GM19351 (cell line): Measurements from ENCODE around the gene CACNA2D4.

Source experiments
- ATAC-seq: cut with Tn5 transposase; IDR thresholded peaks from one replicate; pipeline ENCODE4 v1.9.1; 2021; ENCODE audit warnings: mild to moderate bottlenecking, moderate library complexity; ENCODE audit not compliant: unreplicated experiment

CACNA2D4 gene

GRCh38 chr12:1873531-1874510 is 44.6 kb downstream of the CACNA2D4 start:
- no peak for ATAC-seq

GRCh38 chr12:1872448-1872847 is 46.0 kb downstream of the CACNA2D4 start:
- ATAC-seq, result no peak

- ATAC-seq, result no peak
Measured at GRCh38 chr12:1872001-1872400, 46.5 kb downstream of the CACNA2D4 start.

- no peak for ATAC-seq
Measured at GRCh38 chr12:1870998-1871917, 47.2 kb downstream of the CACNA2D4 start.

GRCh38 chr12:1870086-1870485 is 48.4 kb downstream of the CACNA2D4 start:
- no peak for ATAC-seq

- ATAC-seq, result no peak
Measured at GRCh38 chr12:1869145-1869544, 49.3 kb downstream of the CACNA2D4 start.

GRCh38 chr12:1865284-1865866 is 53.1 kb downstream of the CACNA2D4 start:
- ATAC-seq, result no peak

GRCh38 chr12:1864867-1865266 is 53.6 kb downstream of the CACNA2D4 start:
- no peak for ATAC-seq

GRCh38 chr12:1864456-1864855 is 54.0 kb downstream of the CACNA2D4 start:
- ATAC-seq, result no peak

GRCh38 chr12:1863823-1864222 is 54.6 kb downstream of the CACNA2D4 start:
- ATAC-seq, result no peak

- ATAC-seq, result no peak
Measured at GRCh38 chr12:1862973-1863372, 55.5 kb downstream of the CACNA2D4 start.

GRCh38 chr12:1859643-1860042 is 58.8 kb downstream of the CACNA2D4 start:
- ATAC-seq, result no peak

- ATAC-seq, result no peak
Measured at GRCh38 chr12:1858456-1858855, 60.0 kb downstream of the CACNA2D4 start.

- ATAC-seq, result no peak
Measured at GRCh38 chr12:1857821-1858220, 60.6 kb downstream of the CACNA2D4 start.

- no peak for ATAC-seq
Measured at GRCh38 chr12:1857086-1857485, 61.4 kb downstream of the CACNA2D4 start.

- no peak for ATAC-seq
Measured at GRCh38 chr12:1855241-1855640, 63.2 kb downstream of the CACNA2D4 start.

GRCh38 chr12:1853716-1854115 is 64.7 kb downstream of the CACNA2D4 start:
- no peak for ATAC-seq

- ATAC-seq, result no peak
Measured at GRCh38 chr12:1852076-1852475, 66.4 kb downstream of the CACNA2D4 start.

GRCh38 chr12:1851151-1851701 is 67.2 kb downstream of the CACNA2D4 start:
- no peak for ATAC-seq

GRCh38 chr12:1848745-1849144 is 69.7 kb downstream of the CACNA2D4 start:
- ATAC-seq, result no peak

GRCh38 chr12:1848146-1848545 is 70.3 kb downstream of the CACNA2D4 start:
- no peak for ATAC-seq
